ENCODE results near the gene DIP2C. TPM values are rescaled to one million over a fixed set of nuclear protein-coding genes. Genes with fewer than 3 reads are reported as not detected.
"Not testable (repeated sequence)": the region's sequence is repeated elsewhere in the genome, so short reads cannot be mapped to it uniquely, and the experiment has no call there.

DIP2C gene
- total and polyA plus RNA-seq, 3 experiments from 2014 or later: 0.44 to 1.1 (median 0.55) TPM

GRCh38 chr10:610642-611305 is 78.7 kb downstream of the DIP2C start:
- H3K4me1 Mint-ChIP-seq; H3K36me3 Mint-ChIP-seq; H3K27ac Mint-ChIP-seq; CTCF ChIA-PET; H3K27me3 Mint-ChIP-seq; H3K4me3 Mint-ChIP-seq; POLR2A ChIA-PET; H3K36me3 ChIP-seq (ENCODE audit: insufficient read depth, low read length); H3K4me1 ChIP-seq (ENCODE audit: insufficient read depth, low read length); DNase-seq; H3K27ac ChIP-seq (ENCODE audit: low read depth, low read length); H3K9me3 ChIP-seq (ENCODE audit: low read length); H3K27me3 ChIP-seq (ENCODE audit: insufficient read depth, low read length, poor library complexity, severe bottlenecking); H3K4me3 ChIP-seq (ENCODE audit: low read length); H3K9me3 Mint-ChIP-seq: not testable (repeated sequence)

GRCh38 chr10:609868-610545 is 79.5 kb downstream of the DIP2C start:
- H3K4me3 ChIP-seq (ENCODE audit: low read length): no peak overlapping the region
- Mint-ChIP-seq H3K27me3 (peaks cover 0 to 4% of the 10 kb centered on the region in 2 donors), H3K9me3 (no peaks in the 10 kb centered on the region), H3K4me1 (no peaks in the 10 kb centered on the region), H3K36me3 (no peaks in the 10 kb centered on the region), H3K4me3 (no peak overlapping the region), H3K27ac (peak overlapping the region in 1 of 8 donors; percentile 33)
- H3K27ac ChIP-seq (ENCODE audit: low read depth, low read length): no peak overlapping the region
- ChIA-PET CTCF (no interaction called here), POLR2A (no interaction called here)
- no peaks in the 10 kb centered on the region for H3K36me3 ChIP-seq (ENCODE audit: insufficient read depth, low read length)
- no peaks in the 10 kb centered on the region for H3K9me3 ChIP-seq (ENCODE audit: low read length)
- no peak for DNase-seq
- no peaks in the 10 kb centered on the region for H3K4me1 ChIP-seq (ENCODE audit: insufficient read depth, low read length)
- H3K27me3 ChIP-seq (ENCODE audit: insufficient read depth, low read length, poor library complexity, severe bottlenecking): no peaks in the 10 kb centered on the region

- Mint-ChIP-seq H3K4me3 (no peak overlapping the region), H3K27ac (peak overlapping the region in 3 of 8 donors; percentile 14 to 61 (median 38)), H3K27me3 (peaks cover 0 to 4% of the 10 kb centered on the region in 2 donors)
Measured at GRCh38 chr10:609262-609658, 80.2 kb downstream of the DIP2C start.

DNA sequence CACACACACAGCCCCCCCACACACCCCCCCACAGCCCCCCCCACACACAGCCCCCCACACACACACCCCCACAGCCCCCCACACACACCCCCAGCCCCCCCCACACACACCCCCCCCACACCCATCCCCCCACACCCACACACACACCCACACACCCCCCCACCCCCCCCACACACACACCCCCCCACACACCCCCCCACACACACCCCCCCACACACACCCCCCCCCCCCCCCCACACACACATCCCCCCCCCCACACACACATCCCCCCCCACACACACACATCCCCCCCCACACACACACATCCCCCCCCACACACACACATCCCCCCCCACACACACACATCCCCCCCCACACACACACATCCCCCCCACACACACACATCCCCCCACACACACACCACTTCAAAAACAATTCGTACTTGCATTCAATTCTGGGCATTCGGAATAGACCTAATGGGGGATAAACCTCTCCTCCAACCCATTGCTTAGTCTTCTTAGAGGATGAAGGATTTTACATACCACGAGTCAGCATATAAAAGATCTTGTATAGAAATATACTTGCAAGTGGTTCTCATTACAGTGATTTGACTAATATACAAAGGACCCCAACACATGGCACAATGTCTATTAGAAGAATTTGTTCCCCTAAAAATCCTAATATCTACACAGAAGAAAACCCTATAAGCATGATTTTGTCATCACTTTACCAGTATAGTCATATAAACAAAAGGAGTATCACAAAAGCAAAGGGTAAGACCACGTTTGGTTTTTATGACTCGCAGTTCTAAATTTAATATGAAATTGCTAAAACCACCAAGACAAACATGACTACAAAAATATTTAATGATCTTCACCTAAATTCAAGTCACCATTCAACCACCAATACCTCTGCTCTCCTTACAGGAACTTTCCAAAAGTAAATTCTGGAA is 80.9 kb downstream of the DIP2C start:
- Mint-ChIP-seq H3K27ac (peak overlapping the region in 4 of 8 donors; percentile 14 to 63 (median 52)), H3K27me3 (peaks cover 0 to 5% of the 10 kb centered on the region in 2 donors), H3K4me1 (no peaks in the 10 kb centered on the region), H3K36me3 (no peaks in the 10 kb centered on the region), H3K4me3 (no peak overlapping the region), H3K9me3 (no peaks in the 10 kb centered on the region)
- no peaks in the 10 kb centered on the region for H3K9me3 ChIP-seq (ENCODE audit: low read length)
- ChIA-PET CTCF (no interaction called here), POLR2A (no interaction called here)
- H3K4me1 ChIP-seq (ENCODE audit: insufficient read depth, low read length): no peaks in the 10 kb centered on the region
- no peaks in the 10 kb centered on the region for H3K36me3 ChIP-seq (ENCODE audit: insufficient read depth, low read length)
- H3K27me3 ChIP-seq (ENCODE audit: insufficient read depth, low read length, poor library complexity, severe bottlenecking): no peaks in the 10 kb centered on the region
- no peak for DNase-seq
- no peak overlapping the region for H3K27ac ChIP-seq (ENCODE audit: low read depth, low read length)
- H3K4me3 ChIP-seq (ENCODE audit: low read length): no peak overlapping the region

More at GRCh38 chr10:609262-609658, 80.2 kb downstream of the DIP2C start:
- H3K4me1 Mint-ChIP-seq: no peaks in the 10 kb centered on the region
- H3K9me3 Mint-ChIP-seq: no peaks in the 10 kb centered on the region
- POLR2A ChIA-PET: no interaction called here
- H3K9me3 ChIP-seq (ENCODE audit: low read length): no peaks in the 10 kb centered on the region
- no peak overlapping the region for H3K4me3 ChIP-seq (ENCODE audit: low read length)
- H3K27me3 ChIP-seq (ENCODE audit: insufficient read depth, low read length, poor library complexity, severe bottlenecking): no peaks in the 10 kb centered on the region
- no peaks in the 10 kb centered on the region for H3K4me1 ChIP-seq (ENCODE audit: insufficient read depth, low read length)
- no peak overlapping the region for H3K27ac ChIP-seq (ENCODE audit: low read depth, low read length)
- H3K36me3 Mint-ChIP-seq: no peaks in the 10 kb centered on the region
- H3K36me3 ChIP-seq (ENCODE audit: insufficient read depth, low read length): no peaks in the 10 kb centered on the region
- CTCF ChIA-PET: no interaction called here
- DNase-seq: no peak

GRCh38 chr10:607545-608185 is 81.8 kb downstream of the DIP2C start:
- H3K4me1 ChIP-seq (ENCODE audit: insufficient read depth, low read length): no peaks in the 10 kb centered on the region
- DNase-seq: no peak
- Mint-ChIP-seq H3K27ac (no peak overlapping the region), H3K27me3 (peaks cover 3 to 8% of the 10 kb centered on the region in 2 donors), H3K36me3 (no peaks in the 10 kb centered on the region), H3K9me3 (no peaks in the 10 kb centered on the region), H3K4me1 (no peaks in the 10 kb centered on the region), H3K4me3 (no peak overlapping the region)
- no peaks in the 10 kb centered on the region for H3K27me3 ChIP-seq (ENCODE audit: insufficient read depth, low read length, poor library complexity, severe bottlenecking)
- no peak overlapping the region for H3K27ac ChIP-seq (ENCODE audit: low read depth, low read length)
- H3K4me3 ChIP-seq (ENCODE audit: low read length): no peak overlapping the region
- H3K36me3 ChIP-seq (ENCODE audit: insufficient read depth, low read length): no peaks in the 10 kb centered on the region
- H3K9me3 ChIP-seq (ENCODE audit: low read length): no peaks in the 10 kb centered on the region
- ChIA-PET POLR2A (no interaction called here), CTCF (no interaction called here)

- Mint-ChIP-seq H3K36me3 (no peaks in the 10 kb centered on the region), H3K27ac (peak overlapping the region in 1 of 8 donors; percentile 74), H3K4me3 (no peak overlapping the region), H3K9me3 (no peaks in the 10 kb centered on the region), H3K27me3 (peaks cover 3 to 13% of the 10 kb centered on the region in 2 donors), H3K4me1 (no peaks in the 10 kb centered on the region)
- H3K36me3 ChIP-seq (ENCODE audit: insufficient read depth, low read length): no peaks in the 10 kb centered on the region
- POLR2A ChIA-PET: no interaction called here
- CTCF ChIA-PET: no interaction called here
- H3K4me1 ChIP-seq (ENCODE audit: insufficient read depth, low read length): no peaks in the 10 kb centered on the region
- H3K27me3 ChIP-seq (ENCODE audit: insufficient read depth, low read length, poor library complexity, severe bottlenecking): no peaks in the 10 kb centered on the region
- H3K4me3 ChIP-seq (ENCODE audit: low read length): no peak overlapping the region
- DNase-seq: no peak
- H3K9me3 ChIP-seq (ENCODE audit: low read length): no peaks in the 10 kb centered on the region
- no peak overlapping the region for H3K27ac ChIP-seq (ENCODE audit: low read depth, low read length)
Measured at GRCh38 chr10:606762-607544, 82.5 kb downstream of the DIP2C start.

DNA sequence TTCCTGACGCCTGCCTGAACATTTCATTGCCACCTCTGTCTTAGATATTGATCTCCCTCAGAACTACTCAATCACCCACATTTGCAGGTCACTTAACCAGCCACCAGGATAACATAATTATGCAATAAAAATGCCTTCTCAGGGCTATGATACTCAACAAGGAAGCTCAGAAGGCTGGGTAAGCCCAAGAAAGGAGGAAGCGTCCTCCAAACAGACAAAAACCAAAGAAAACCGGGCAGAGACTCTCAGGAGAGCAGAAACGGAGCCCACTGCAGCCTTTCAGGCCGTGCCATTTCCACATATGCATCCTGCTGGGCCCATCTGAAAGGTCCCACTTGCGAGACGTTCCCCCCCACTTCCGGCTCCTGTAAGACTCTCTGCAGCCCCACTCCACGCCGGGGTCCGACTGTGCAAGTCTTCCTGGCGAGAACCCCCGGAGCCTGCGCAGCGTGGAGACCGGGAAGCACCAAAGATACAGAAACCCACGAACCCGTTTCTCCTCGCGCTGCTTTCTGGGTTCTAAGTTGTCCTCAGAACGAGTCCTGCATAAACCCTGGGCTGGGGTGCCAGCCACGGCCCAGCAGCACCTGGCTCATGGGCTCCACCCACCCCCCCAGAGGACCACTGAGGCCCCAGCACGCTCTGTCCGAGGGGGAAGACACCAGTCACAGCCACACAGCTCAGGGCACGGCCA is 83.7 kb downstream of the DIP2C start:
- Histone ChIP-seq H3K27ac (ENCODE audit: low read depth, low read length) (no peak overlapping the region), H3K27me3 (ENCODE audit: insufficient read depth, low read length, poor library complexity, severe bottlenecking) (no peaks in the 10 kb centered on the region), H3K36me3 (ENCODE audit: insufficient read depth, low read length) (no peaks in the 10 kb centered on the region), H3K4me3 (ENCODE audit: low read length) (no peak overlapping the region), H3K4me1 (ENCODE audit: insufficient read depth, low read length) (no peaks in the 10 kb centered on the region), H3K9me3 (ENCODE audit: low read length) (no peaks in the 10 kb centered on the region)
- no peaks in the 10 kb centered on the region for H3K4me1 Mint-ChIP-seq
- H3K9me3 Mint-ChIP-seq: no peaks in the 10 kb centered on the region
- no peaks in the 10 kb centered on the region for H3K36me3 Mint-ChIP-seq
- peaks cover 3 to 15% of the 10 kb centered on the region in 2 donors for H3K27me3 Mint-ChIP-seq
- CTCF ChIA-PET: no interaction called here
- POLR2A ChIA-PET: no interaction called here
- no peak overlapping the region for H3K27ac Mint-ChIP-seq
- DNase-seq: no peak
- H3K4me3 Mint-ChIP-seq: no peak overlapping the region

Data from CD8-positive, alpha-beta memory T cell (primary cell).